Effector CD8-positive, alpha-beta T cell (primary cell): ENCODE data around the gene FAM98C.
"Not testable (repeated sequence)": the region's sequence is repeated elsewhere in the genome, so short reads cannot be mapped to it uniquely, and the experiment has no call there.

Source experiments
- DNase-seq: peaks from one replicate; lab custom pipeline; 2025; lab: John Stamatoyannopoulos, UW

Gene FAM98C

DNA sequence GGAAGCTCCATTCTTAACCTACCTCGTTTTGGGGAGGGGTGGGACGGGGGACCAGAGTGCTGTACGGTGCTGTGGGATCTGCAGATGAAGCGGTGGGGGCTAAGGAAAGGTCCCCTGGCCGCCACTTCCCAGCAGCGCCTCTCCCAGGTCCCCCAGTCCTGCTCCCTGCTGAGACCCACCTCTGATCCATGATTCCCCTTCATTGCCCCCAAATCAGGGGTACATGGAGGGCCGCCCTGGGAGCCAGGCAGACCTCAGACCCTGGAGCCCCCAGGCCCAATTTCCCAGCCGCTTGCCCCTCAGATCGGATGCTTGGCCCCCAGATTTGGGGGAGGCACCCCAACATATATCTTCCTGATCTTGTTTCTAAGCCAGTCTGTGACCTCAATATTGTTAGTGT lies 3.8 kb upstream of the FAM98C start:
- DNase-seq, result no peak

- no peak for DNase-seq
Measured at GRCh38 chr19:38399537-38399936, 3.4 kb upstream of the FAM98C start.

- DNase-seq, result no peak
Measured at GRCh38 chr19:38400361-38400760, 2.5 kb upstream of the FAM98C start.

DNA sequence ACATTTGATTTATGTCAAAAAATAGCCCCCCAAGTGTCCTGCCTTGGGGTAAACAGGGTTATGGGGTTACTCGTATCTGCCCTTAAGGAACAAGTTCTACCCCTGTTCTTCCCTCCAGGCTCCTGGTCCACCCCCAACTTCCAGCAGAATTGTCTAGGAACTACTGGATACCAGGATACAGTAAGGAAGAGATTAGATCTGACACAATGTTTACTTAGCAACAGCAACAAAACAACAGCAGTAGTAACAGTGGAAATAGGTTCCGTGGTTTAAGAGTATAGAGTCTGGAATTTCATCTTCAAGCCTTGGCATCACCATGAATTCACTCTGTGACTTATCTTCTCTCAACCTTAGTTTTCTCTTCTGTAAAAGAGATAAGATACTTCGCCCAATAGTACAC lies 1.7 kb upstream of the FAM98C start:
- no peak for DNase-seq

DNA sequence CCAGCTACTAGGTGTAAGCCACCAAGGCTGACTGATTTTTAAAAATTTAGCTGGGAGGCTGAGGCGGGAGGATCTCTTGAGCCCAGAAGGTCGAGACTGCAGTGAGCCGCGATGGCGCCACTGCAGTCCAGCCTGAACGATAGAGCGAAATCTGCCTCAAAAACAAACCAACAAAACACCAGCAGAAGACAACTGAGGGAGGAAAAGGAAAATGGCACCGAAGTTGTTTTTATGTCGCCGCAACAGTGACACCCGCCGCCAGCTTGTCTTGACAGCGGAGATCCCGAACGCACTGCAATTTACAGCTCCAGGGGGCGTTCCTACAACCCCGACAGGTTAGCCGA lies 298 bp upstream of the FAM98C start:
- no peak for DNase-seq

- DNase-seq, result no peak
Measured at GRCh38 chr19:38404858-38405257, 2.0 kb downstream of the FAM98C start.

- no peak for DNase-seq
Measured at GRCh38 chr19:38405276-38405675, 2.4 kb downstream of the FAM98C start.

DNA sequence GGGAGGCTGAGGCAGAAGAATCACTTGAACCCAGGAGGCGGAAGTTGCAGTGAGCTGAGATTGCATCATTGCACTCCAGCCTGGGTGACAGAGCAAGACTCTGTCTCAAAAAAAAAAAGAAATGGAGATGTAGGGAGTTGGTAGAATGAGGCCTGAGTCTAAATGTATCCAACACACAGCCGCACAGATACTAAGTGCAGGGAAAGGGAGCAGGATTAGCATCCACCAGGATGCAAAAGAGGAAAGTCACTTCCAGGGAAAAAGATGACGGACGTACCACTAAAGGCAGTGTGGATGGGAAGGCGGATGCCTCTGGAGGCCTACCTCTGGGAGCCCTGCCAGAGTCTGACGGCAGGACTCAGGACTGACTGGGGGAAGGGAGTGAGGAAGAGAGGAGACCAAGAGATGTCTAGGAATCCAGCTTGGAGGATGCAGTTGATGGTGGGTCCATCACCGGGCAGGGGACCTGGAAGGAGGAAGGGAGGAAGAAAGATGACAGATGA lies 6.8 kb downstream of the FAM98C start:
- no peak for DNase-seq

DNA sequence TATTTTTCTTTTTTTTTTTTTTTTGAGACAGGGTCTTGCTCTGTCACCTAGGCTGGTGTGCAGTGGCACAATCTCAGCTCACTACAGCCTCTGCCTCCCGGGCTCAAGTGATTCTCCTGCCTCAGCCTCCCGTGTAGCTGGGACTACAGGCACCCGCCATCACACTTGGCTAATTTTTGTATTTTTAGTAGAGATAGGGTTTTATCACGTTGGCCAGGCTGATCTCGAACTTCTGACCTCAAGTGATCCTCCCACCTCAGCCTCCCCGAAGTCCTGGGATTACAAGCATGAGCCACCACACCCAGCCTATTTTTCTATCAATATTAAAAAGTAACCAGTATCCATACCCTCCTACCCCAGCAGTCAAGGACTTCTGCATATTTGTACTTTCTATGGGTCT lies 7.5 kb downstream of the FAM98C start:
- not testable (repeated sequence) for DNase-seq

- no peak for DNase-seq
Measured at GRCh38 chr19:38411041-38411712, 8.3 kb downstream of the FAM98C start.

DNA sequence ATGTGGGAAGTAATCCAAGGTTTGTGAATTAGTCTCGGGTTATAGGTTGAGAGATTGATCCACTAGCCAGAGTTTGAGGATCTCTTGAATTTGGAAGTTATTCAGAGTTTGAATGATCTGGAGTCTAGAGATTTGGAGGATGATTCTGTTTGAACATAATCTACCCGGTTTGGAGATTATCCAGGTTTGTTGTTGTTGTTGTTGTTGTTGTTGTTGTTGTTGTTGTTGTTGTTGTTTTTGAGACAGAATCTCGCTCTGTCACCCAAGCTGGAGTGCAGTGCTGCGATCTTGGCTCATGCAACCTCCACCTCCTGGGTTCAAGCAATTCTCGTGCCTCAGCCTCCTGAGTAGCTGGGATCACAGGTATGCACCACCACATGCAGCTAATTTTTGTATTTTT lies 9.0 kb downstream of the FAM98C start:
- not testable (repeated sequence) for DNase-seq

GRCh38 chr19:38412491-38412890 lies 9.6 kb downstream of the FAM98C start:
- DNase-seq, result no peak

- DNase-seq, result no peak
Measured at GRCh38 chr19:38412961-38413360, 10.1 kb downstream of the FAM98C start.

- no peak for DNase-seq
Measured at GRCh38 chr19:38413416-38413815, 10.5 kb downstream of the FAM98C start.

- DNase-seq, result no peak
Measured at GRCh38 chr19:38417146-38417543, 14.3 kb downstream of the FAM98C start.

DNA sequence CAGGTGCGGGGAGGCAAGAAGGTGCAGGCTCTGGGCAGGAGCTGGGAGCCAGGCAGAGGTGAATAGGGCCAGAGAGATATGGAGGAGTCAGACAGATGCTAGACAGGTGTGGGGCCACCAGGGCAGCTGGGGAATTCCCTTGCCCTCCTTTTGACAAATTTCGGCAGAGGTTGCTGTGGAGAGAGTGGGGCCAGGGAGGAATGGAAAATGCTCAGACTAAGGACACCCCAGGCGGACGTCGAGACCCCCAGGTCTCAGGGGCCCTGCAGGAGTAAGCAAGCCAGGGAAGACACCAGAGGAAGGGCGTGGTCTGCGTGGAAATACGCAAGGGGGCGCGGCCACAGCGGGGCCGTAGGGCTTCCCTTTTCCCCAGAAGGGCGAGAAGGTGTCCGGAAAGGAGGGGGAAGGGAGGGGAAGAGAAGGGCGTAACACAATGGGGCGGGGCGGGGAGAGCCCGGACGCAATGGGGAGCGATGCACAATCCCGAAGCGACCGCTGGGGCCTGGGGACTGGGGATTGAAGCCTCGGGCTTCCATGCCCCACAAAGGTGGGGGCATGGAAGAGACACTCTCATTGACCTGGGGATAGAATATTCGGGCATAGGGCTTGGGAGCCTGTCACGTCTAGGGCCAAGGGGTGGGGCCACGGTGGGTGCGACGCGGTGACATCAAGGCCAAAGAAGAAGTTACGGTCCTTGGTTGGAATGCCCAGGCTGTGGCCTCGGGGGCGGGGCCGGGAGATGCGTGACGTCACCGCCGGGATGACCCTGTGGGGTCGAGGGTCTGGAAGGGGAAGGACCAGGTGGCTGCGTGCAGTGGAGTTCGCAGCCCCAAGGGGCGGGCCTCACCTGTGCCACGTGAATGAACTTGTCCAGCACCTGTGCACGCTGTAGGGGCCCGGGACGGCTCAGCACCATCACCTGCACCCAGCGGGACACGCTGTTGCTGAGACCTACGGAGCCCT lies 14.9 kb downstream of the FAM98C start:
- DNase-seq, result no peak

- no peak for DNase-seq
Measured at GRCh38 chr19:38420935-38421334, 18.0 kb downstream of the FAM98C start.

- no peak for DNase-seq
Measured at GRCh38 chr19:38421856-38422255, 19.0 kb downstream of the FAM98C start.

DNA sequence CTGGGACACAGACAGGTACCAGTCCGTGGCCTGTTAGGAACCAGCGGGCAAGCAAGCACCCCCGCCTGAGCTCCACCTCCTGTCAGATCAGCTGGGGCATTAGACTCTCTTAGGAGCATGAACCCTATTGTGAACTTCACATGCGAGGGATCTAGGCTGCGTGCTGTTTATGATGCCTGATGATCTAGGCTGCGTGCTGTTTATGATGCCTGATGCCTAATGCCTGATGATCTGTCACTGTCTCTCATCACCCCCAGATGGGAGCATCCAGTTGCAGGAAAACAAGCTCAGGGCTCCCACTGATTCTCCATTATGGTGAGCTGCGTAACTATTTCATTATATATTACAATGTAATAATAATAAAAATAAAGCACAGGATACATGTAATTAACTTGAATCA lies 19.5 kb downstream of the FAM98C start:
- DNase-seq, result no peak

DNA sequence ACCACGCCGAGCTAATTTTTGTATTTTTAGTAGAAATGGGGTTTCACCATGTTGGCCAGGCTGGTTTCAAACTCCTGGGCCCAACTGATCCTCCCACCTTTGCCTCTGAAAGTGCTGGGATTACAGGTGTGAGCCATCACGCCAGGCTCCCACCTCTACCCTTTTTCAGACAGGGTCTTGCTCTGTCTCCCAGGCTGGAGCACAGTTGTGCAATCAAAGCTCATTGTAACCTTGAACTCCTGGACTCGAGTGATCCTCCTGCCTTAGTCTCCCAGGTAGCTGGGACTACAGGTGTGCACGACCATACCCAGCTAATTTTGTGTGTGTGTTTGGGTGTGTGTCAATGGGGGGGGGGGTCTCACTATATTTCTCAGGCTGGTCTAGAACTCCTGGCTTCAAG lies 21.4 kb downstream of the FAM98C start:
- no peak for DNase-seq

DNA sequence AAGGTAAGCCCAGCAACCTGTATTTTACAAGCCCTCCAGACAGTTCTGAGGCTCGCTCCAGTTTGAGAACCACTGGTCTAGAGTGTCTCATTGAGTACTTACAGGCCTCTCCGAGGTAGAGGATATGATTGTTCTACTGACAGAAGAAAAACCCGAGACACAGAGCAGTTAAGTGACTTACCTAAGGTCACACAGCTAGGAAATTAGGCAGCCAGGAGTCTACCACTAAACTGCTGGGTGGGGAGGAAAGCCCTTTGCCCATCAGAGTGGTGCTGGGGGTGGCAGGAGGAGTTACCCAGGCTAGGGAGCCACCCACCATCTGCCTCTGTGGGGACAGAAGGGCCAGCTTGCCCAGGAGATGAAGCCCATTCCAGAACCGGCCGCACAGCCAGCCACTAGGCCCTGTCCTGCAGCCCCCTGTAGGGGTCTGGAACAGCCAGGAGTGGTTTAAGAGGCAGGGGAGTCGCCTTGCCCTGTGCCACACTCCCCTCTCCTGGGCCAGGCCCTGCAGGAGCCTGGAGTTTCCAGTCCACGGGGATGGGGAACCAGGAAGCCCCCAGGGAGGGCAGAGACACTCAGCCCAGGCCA lies 22.4 kb downstream of the FAM98C start:
- DNase-seq, result no peak

GRCh38 chr19:38425810-38426466 lies 23.0 kb downstream of the FAM98C start, which contains the start of gene RASGRP4:
Gene RASGRP4 (minus strand): TSS chr19:38426219. CDS start chr19:38426091, 128 bp downstream.
- DNase-seq, result no peak
